Mesenchymal stem cell (in vitro differentiated cells and primary cell): ENCODE results near the gene CCDC169.

Experiments used
- DNase-seq: peaks from one replicate; pipeline ENCODE4 v3.0.0-alpha.2; 2013
- H2AFZ ChIP-seq: one replicate; pipeline ENCODE4 v1.6.1; 2013; ENCODE audit warnings: low read depth, mild to moderate bottlenecking, control low read depth, inconsistent platforms, low read length, moderate library complexity
- H2AK5ac ChIP-seq: 2 replicates; pipeline ENCODE4 v1.6.1; 2013; ENCODE audit warnings: low read length, moderate library complexity, mild to moderate bottlenecking, inconsistent platforms; ENCODE audit not compliant: severe bottlenecking
- H2BK120ac ChIP-seq: one replicate; pipeline ENCODE4 v1.6.1; 2013; ENCODE audit warnings: low read depth, mild to moderate bottlenecking, inconsistent platforms, low read length, moderate library complexity
- H2BK12ac ChIP-seq, 2 experiments: one replicate each; pipeline ENCODE4 v1.6.1; 2013; ENCODE audit warnings: inconsistent platforms in 2 of 2, low read length in 2 of 2, mild to moderate bottlenecking in 2 of 2, moderate library complexity in 2 of 2, control low read depth in 1 of 2
- H2BK15ac ChIP-seq: one replicate; pipeline ENCODE4 v1.6.1; 2013; ENCODE audit warnings: mild to moderate bottlenecking, low read depth, inconsistent platforms; ENCODE audit not compliant: poor library complexity, severe bottlenecking
- H2BK5ac ChIP-seq: 2 replicates; pipeline ENCODE4 v1.6.1; 2013; ENCODE audit warnings: low read depth, mild to moderate bottlenecking, low read length, control low read depth, inconsistent platforms; ENCODE audit not compliant: poor library complexity, severe bottlenecking
- H3K14ac ChIP-seq, 2 experiments: one replicate each; pipeline ENCODE4 v1.6.1; 2013; ENCODE audit warnings: inconsistent platforms in 2 of 2, low read length in 2 of 2, control low read depth in 1 of 2, mild to moderate bottlenecking in 1 of 2, moderate library complexity in 1 of 2
- H3K18ac ChIP-seq, 2 experiments: one replicate each; pipeline ENCODE4 v1.6.1; 2013; ENCODE audit warnings: inconsistent platforms in 2 of 2, low read length in 2 of 2, control low read depth in 1 of 2, low read depth in 1 of 2, mild to moderate bottlenecking in 1 of 2
- H3K23ac ChIP-seq, 2 experiments: one replicate each; pipeline ENCODE4 v1.6.1; 2013; ENCODE audit warnings: inconsistent platforms in 2 of 2, low read length in 2 of 2, mild to moderate bottlenecking in 2 of 2, moderate library complexity in 2 of 2, control low read depth in 1 of 2
- H3K27ac ChIP-seq: 2 replicates; pipeline ENCODE4 v1.5.1; 2013; ENCODE audit warnings: mild to moderate bottlenecking, moderate library complexity, low read length, control low read depth, inconsistent platforms; ENCODE audit not compliant: poor library complexity, severe bottlenecking
- H3K27me3 ChIP-seq, 2 experiments: 2 replicates each; pipeline versions ENCODE4 v1.6.1 to v1.7.0; 2013; ENCODE audit warnings: low read length in 2 of 2, mild to moderate bottlenecking in 2 of 2, moderate library complexity in 2 of 2, control low read depth in 1 of 2, inconsistent platforms in 1 of 2; ENCODE audit not compliant: control insufficient read depth in 1 of 2, insufficient read depth in 1 of 2
- H3K36me3 ChIP-seq, 2 experiments: 2 replicates each; pipeline versions ENCODE4 v1.6.1 to v1.7.0; 2013; ENCODE audit warnings: low read length in 2 of 2, control low read depth in 1 of 2, inconsistent platforms in 1 of 2, low read depth in 1 of 2, mild to moderate bottlenecking in 1 of 2; ENCODE audit not compliant: insufficient read depth in 2 of 2, control insufficient read depth in 1 of 2
- H3K4ac ChIP-seq, 2 experiments: one replicate each; pipeline ENCODE4 v1.6.1; 2013; ENCODE audit warnings: inconsistent platforms in 2 of 2, low read length in 2 of 2, mild to moderate bottlenecking in 2 of 2, moderate library complexity in 2 of 2, control low read depth in 1 of 2, low read depth in 1 of 2
- H3K4me1 ChIP-seq: 2 replicates; pipeline ENCODE4 v1.6.1; 2013; ENCODE audit warnings: low read depth, low read length, control low read depth; ENCODE audit not compliant: control insufficient read depth, insufficient read depth
- H3K4me2 ChIP-seq: 2 replicates; pipeline ENCODE4 v1.6.1; 2013; ENCODE audit warnings: low read length, mild to moderate bottlenecking, inconsistent platforms; ENCODE audit not compliant: poor library complexity, severe bottlenecking
- H3K4me3 ChIP-seq, 2 experiments: 2 replicates each; pipeline versions ENCODE4 v1.5.1 to v1.7.0; 2013; ENCODE audit warnings: low read length in 2 of 2, mild to moderate bottlenecking in 2 of 2, control low read depth in 1 of 2, low read depth in 1 of 2; ENCODE audit not compliant: insufficient read depth in 1 of 2
- H3K79me1 ChIP-seq: replicated peaks from 2 replicates; pipeline ENCODE4 v1.6.1; 2013; ENCODE audit warnings: mild to moderate bottlenecking, control low read depth, low read length, inconsistent platforms; ENCODE audit not compliant: poor library complexity, severe bottlenecking
- H3K9ac ChIP-seq: 2 replicates; pipeline ENCODE4 v1.7.0; 2013; ENCODE audit warnings: mild to moderate bottlenecking, low read length, moderate library complexity
- H3K9me3 ChIP-seq: 2 replicates; pipeline ENCODE4 v1.7.0; 2013; ENCODE audit warnings: mild to moderate bottlenecking, low read length; ENCODE audit not compliant: control insufficient read depth
- H4K8ac ChIP-seq: one replicate; pipeline ENCODE4 v1.6.1; 2013; ENCODE audit warnings: inconsistent platforms, mild to moderate bottlenecking, low read length, moderate library complexity
- H4K91ac ChIP-seq: one replicate; pipeline ENCODE4 v1.6.1; 2013; ENCODE audit warnings: mild to moderate bottlenecking, low read length, inconsistent platforms
- WGBS: methylation state at CpG from one replicate; pipeline ENCODE4 v1.1.7; 2013; ENCODE audit warnings: mixed read lengths; 5-methylcytosine and 5-hydroxymethylcytosine counted together

Gene CCDC169

DNA sequence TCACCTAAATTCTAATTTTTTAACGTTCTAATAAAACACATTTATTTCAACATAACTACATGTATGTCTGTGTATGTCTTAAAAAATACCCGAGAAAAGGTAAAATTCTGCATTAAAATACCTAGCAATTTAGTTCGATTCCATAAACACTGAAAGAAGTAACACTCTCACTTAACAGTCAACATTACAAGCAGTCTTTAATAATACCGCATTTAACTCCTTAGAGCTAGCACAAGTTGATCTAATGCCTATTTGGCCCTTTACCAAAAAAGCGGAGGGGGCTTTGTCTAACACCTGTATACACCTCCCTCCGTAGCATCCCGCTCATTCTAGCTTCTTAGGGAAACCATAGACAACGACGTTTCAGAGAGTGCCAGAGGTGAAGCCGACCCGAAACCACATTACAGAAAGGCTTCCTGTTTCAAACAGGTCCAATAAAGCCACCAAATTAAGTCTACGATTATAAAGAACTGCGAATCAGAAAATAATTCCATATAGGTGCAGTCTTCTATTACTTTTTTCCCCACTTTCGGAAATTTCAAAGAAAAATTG is 47.3 kb upstream of the CCDC169 start:
- Histone ChIP-seq H3K9ac (peak overlapping the region; percentile 100), H2BK15ac (no peak overlapping the region), H3K27me3 (no peaks in the 10 kb centered on the region), H3K36me3 (no peaks in the 10 kb centered on the region), H3K9me3 (no peaks in the 10 kb centered on the region), H3K79me1 (peaks cover 11% of the 10 kb centered on the region), H3K27ac (peak overlapping the region; percentile 86), H4K91ac (no peak overlapping the region), H4K8ac (peak overlapping the region; percentile 27), H3K18ac (no peak overlapping the region), H3K4me1 (peaks cover 6% of the 10 kb centered on the region), H2BK5ac (no peak overlapping the region), H2AFZ (no peak overlapping the region), H3K23ac (no peak overlapping the region), H2AK5ac (peak overlapping the region; percentile 44), H2BK12ac (no peak overlapping the region), H3K14ac (no peak overlapping the region), H3K4ac (peak overlapping the region in 1 of 2 experiments; percentile 75), H3K4me3 (peak overlapping the region in 1 of 2 experiments; percentile 90), H3K4me2 (peak overlapping the region; percentile 76), H2BK120ac (no peak overlapping the region)
- 11% methylated on average over 13 of the region's 14 CpGs for WGBS
- no peak for DNase-seq

DNA sequence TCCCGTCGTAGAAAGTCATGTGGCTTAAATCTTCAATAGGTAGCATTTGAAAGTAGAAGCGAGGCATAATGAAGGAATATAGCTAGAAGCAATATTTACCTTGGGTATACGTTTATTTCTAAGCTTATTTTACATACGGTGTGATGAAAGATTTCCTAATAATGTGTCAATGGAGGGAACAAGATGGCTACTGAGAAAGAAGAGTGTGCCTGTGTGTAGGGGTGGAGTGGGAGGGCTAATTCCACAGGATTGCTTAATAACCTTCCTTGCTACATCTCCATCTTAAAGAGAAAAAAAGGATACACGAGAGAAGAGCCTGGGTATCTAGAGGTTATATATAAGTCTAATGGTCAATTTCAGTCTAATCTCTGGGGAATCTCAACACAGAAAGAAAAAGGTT is 46.6 kb upstream of the CCDC169 start:
- H2AFZ ChIP-seq, result no peak overlapping the region
- peak overlapping the region; percentile 100 for H3K9ac ChIP-seq
- no peak overlapping the region for H2AK5ac ChIP-seq

DNA sequence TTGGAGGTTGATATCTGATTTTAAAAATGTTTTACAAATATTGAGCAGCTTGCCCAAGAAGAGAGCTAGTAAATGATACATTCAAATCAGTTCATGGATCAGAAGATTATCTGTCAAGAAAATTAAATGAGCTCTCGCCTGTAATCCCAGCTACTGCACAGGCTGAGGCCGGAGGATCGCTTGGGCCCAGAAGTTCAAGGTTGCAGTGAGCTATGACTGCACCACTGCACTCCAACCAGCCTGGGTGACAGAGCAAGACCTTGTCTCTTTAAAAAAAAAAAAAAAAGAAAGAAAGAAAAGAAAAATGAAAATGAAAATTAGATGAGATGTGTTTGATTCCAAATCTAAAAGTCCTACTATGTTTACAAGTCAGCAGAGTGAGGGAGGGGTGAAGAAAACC is 46.2 kb upstream of the CCDC169 start:
- Histone ChIP-seq H3K18ac (no peak overlapping the region), H3K4me3 (peak overlapping the region in 1 of 2 experiments; percentile 90), H4K91ac (no peak overlapping the region)

More for the DNA sequence above, 46.6 kb upstream of the CCDC169 start:
- H2BK12ac ChIP-seq, result no peak overlapping the region
- no peaks in the 10 kb centered on the region for H3K9me3 ChIP-seq
- peaks cover 6% of the 10 kb centered on the region for H3K4me1 ChIP-seq
- no peak overlapping the region for H4K8ac ChIP-seq
- DNase-seq, result peak; percentile 89
- no peak overlapping the region for H2BK120ac ChIP-seq
- H3K27me3 ChIP-seq, result no peaks in the 10 kb centered on the region
- no peak overlapping the region for H3K4me2 ChIP-seq
- no peaks in the 10 kb centered on the region for H3K36me3 ChIP-seq
- no peak overlapping the region for H2BK5ac ChIP-seq
- no peak overlapping the region for H4K91ac ChIP-seq
- H3K4me3 ChIP-seq, result peak overlapping the region in 1 of 2 experiments; percentile 90
- no peak overlapping the region for H3K23ac ChIP-seq
- H3K14ac ChIP-seq, result no peak overlapping the region
- H3K18ac ChIP-seq, result no peak overlapping the region
- no peak overlapping the region for H3K27ac ChIP-seq
- 89% methylated on average over 5 of the region's 6 CpGs for WGBS
- H3K4ac ChIP-seq, result no peak overlapping the region
- no peak overlapping the region for H2BK15ac ChIP-seq
- H3K79me1 ChIP-seq, result peaks cover 9% of the 10 kb centered on the region

DNA sequence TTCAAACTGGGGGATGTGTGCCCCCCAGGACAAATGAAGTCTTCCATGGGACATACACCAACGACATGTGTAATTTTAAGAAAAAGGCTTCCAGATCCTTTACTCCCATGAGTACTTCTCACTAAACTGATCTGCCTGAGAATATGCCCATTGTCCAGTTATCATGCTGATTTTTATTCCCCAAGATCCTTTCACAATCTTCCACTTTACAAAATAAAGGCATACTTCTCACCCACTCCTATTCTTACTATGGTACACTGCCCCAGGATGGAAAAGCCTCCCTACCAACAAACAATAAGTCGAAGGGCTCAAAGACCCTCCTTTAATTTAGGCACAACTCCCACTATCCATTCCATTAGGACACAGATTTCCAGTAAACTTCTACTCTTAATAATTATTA is 45.1 kb upstream of the CCDC169 start:
- Histone ChIP-seq H2BK15ac (no peak overlapping the region), H3K36me3 (no peaks in the 10 kb centered on the region), H2BK12ac (no peak overlapping the region), H4K8ac (no peak overlapping the region), H3K9me3 (no peaks in the 10 kb centered on the region), H3K4ac (no peak overlapping the region), H2AK5ac (no peak overlapping the region), H4K91ac (no peak overlapping the region), H2BK5ac (no peak overlapping the region), H2AFZ (no peak overlapping the region), H2BK120ac (no peak overlapping the region), H3K27me3 (no peaks in the 10 kb centered on the region), H3K4me3 (no peak overlapping the region), H3K9ac (no peak overlapping the region), H3K18ac (peak overlapping the region in 1 of 2 experiments; percentile 48), H3K79me1 (peaks cover 8% of the 10 kb centered on the region), H3K14ac (no peak overlapping the region), H3K27ac (no peak overlapping the region), H3K4me2 (no peak overlapping the region), H3K23ac (no peak overlapping the region), H3K4me1 (peaks cover 6% of the 10 kb centered on the region)
- WGBS, result 97% methylated on average over 2 of the region's 2 CpGs
- no peak for DNase-seq

More for the DNA sequence above, 46.2 kb upstream of the CCDC169 start:
- Histone ChIP-seq H3K36me3 (no peaks in the 10 kb centered on the region), H3K27ac (no peak overlapping the region), H3K14ac (no peak overlapping the region), H2AFZ (no peak overlapping the region), H2BK120ac (no peak overlapping the region), H3K9me3 (no peaks in the 10 kb centered on the region), H2BK5ac (no peak overlapping the region), H2BK12ac (no peak overlapping the region), H3K4me1 (peaks cover 6% of the 10 kb centered on the region), H2AK5ac (no peak overlapping the region), H3K27me3 (no peaks in the 10 kb centered on the region), H3K9ac (peak overlapping the region; percentile 100), H2BK15ac (no peak overlapping the region), H3K79me1 (peaks cover 8% of the 10 kb centered on the region), H3K23ac (no peak overlapping the region), H4K8ac (no peak overlapping the region), H3K4me2 (no peak overlapping the region), H3K4ac (no peak overlapping the region)
- WGBS, result 82% methylated on average over 3 of the region's 3 CpGs
- DNase-seq, result no peak
